Ishikawa (cell line): Measurements from ENCODE around the gene CA12.

Source experiments
- EGR1 ChIP-seq: IDR thresholded peaks from 2 replicates; pipeline ENCODE4 v1.6.1; 2012
- EP300 ChIP-seq: IDR thresholded peaks from 2 replicates; pipeline ENCODE4 v1.6.1; 2012; ENCODE audit warnings: borderline replicate concordance
- FOXM1 ChIP-seq: IDR thresholded peaks from 2 replicates; pipeline ENCODE4 v1.6.1; 2012; ENCODE audit warnings: low read depth, borderline replicate concordance
- MAX ChIP-seq: IDR thresholded peaks from 2 replicates; pipeline ENCODE4 v1.6.1; 2012
- RAD21 ChIP-seq: IDR thresholded peaks from 2 replicates; pipeline ENCODE4 v1.6.1; 2012; ENCODE audit warnings: low read depth
- TAF1 ChIP-seq: IDR thresholded peaks from 2 replicates; pipeline ENCODE4 v1.6.1; 2012; ENCODE audit warnings: low read depth, mild to moderate bottlenecking
- TEAD4 ChIP-seq: IDR thresholded peaks from 2 replicates; pipeline ENCODE4 v1.6.1; 2012
- USF1 ChIP-seq: IDR thresholded peaks from 2 replicates; pipeline ENCODE4 v1.6.1; 2012
- ZBTB7A ChIP-seq: IDR thresholded peaks from 2 replicates; pipeline ENCODE4 v1.6.1; 2012; ENCODE audit warnings: low read depth

- TF ChIP-seq MAX = no peak
- TF ChIP-seq USF1 = no peak
- no peak for TF ChIP-seq TEAD4
- no peak for TF ChIP-seq EP300
- TF ChIP-seq TAF1 = no peak
- TF ChIP-seq FOXM1 = no peak
- TF ChIP-seq RAD21 = no peak
- no peak for TF ChIP-seq ZBTB7A
- no peak for TF ChIP-seq EGR1
These were observed 36.3 kb downstream of the CA12 start for GRCh38 chr15:63345391-63345752.
